SU-DHL-6 (cell line): ENCODE data around the gene KCTD11.
A peak's percentile ranks its signal among the peaks of the same experiment; 100 is the strongest.

Source experiments
- H2AFZ ChIP-seq: fragments of 200-600 bp; sonication (generic); 2 replicates; pipeline ENCODE4 v1.6.1; 2014; ENCODE audit warnings: low read depth, mild to moderate bottlenecking, moderate library complexity, mixed read lengths, antibody characterized with exemption, low read length; ENCODE audit not compliant: severe bottlenecking
- H3F3A ChIP-seq: fragments of 200-600 bp; shearing (Covaris generic); 2 replicates; pipeline ENCODE4 v1.6.0; 2016; ENCODE audit warnings: antibody characterized with exemption, mild to moderate bottlenecking; ENCODE audit not compliant: insufficient read depth
- H3K27ac ChIP-seq: fragments of 200-600 bp; sonication (generic); 2 replicates; pipeline ENCODE4 v1.5.1; 2016; ENCODE audit warnings: low read depth, mild to moderate bottlenecking, low read length, moderate library complexity, mixed read lengths
- H3K27me3 ChIP-seq: fragments of 200-600 bp; sonication (generic), shearing (Covaris generic); 2 replicates; pipeline ENCODE4 v1.6.0; 2014; ENCODE audit warnings: mild to moderate bottlenecking, low read length
- H3K36me3 ChIP-seq: fragments of 200-600 bp; sonication (generic); 2 replicates; pipeline ENCODE4 v1.6.1; 2014; ENCODE audit warnings: mild to moderate bottlenecking, low read length, mixed read lengths
- H3K4me2 ChIP-seq: fragments of 300-600, 200-600 bp; shearing (Covaris generic), sonication (generic); 2 replicates; pipeline ENCODE4 v1.6.0; 2014; ENCODE audit warnings: low read length, low read depth, mild to moderate bottlenecking; ENCODE audit not compliant: poor library complexity, severe bottlenecking
- H3K4me3 ChIP-seq: fragments of 200-600 bp; sonication (generic); 2 replicates; pipeline ENCODE4 v1.5.1; 2014; ENCODE audit warnings: antibody characterized with exemption, low read length, mild to moderate bottlenecking, mixed read lengths; ENCODE audit not compliant: insufficient read depth, poor library complexity, severe bottlenecking
- H3K79me2 ChIP-seq: fragments of 200-600 bp; sonication (generic); 2 replicates; pipeline ENCODE4 v1.6.1; 2014; ENCODE audit warnings: mild to moderate bottlenecking, low read length, moderate library complexity; ENCODE audit not compliant: insufficient read depth
- H3K9ac ChIP-seq: fragments of 200-600 bp; sonication (generic); 2 replicates; pipeline ENCODE4 v1.7.0; 2014; ENCODE audit warnings: mild to moderate bottlenecking, low read length
- H3K9me2 ChIP-seq: fragments of 200-600 bp; sonication (generic); replicated peaks from 2 replicates; pipeline ENCODE4 v1.6.1; 2014; ENCODE audit warnings: low read length; ENCODE audit not compliant: insufficient read depth
- H3K9me3 ChIP-seq: fragments of 200-600 bp; sonication (generic); 2 replicates; pipeline ENCODE4 v1.6.1; 2014; ENCODE audit warnings: low read length, mixed read lengths; ENCODE audit not compliant: insufficient read depth
- H4K20me1 ChIP-seq: fragments of 200-600 bp; sonication (generic); 2 replicates; pipeline ENCODE4 v1.6.1; 2014; ENCODE audit warnings: low read depth, mild to moderate bottlenecking, antibody characterized with exemption, low read length, moderate library complexity, mixed read lengths
- EZH2phosphoT487 ChIP-seq: fragments of 200-600 bp; sonication (generic), shearing (Covaris generic); conservative IDR thresholded peaks from 2 replicates; pipeline ENCODE4 v1.6.1; 2018; ENCODE audit warnings: mild to moderate bottlenecking, antibody characterized with exemption, low read length, moderate library complexity, mixed read lengths
- TF ChIP-seq, protein P1 (sequence below): fragments of 200-600 bp; sonication (generic); IDR thresholded peaks from one replicate; pipeline ENCODE4 v1.5.1; 2017; ENCODE audit warnings: antibody characterized with exemption, mild to moderate bottlenecking, low read length, moderate library complexity; ENCODE audit not compliant: insufficient read depth, poor library complexity, severe bottlenecking

The KCTD11 gene

GRCh38 chr17:7313890-7314718, 37.9 kb upstream of the KCTD11 start:
- peaks cover 49% of the 10 kb centered on the region for H3F3A ChIP-seq
- peaks cover 18% of the 10 kb centered on the region for H4K20me1 ChIP-seq
- H2AFZ ChIP-seq: no peak overlapping the region
- peak overlapping the region; percentile 89 for H3K4me3 ChIP-seq
- TF ChIP-seq EZH2phosphoT487: no peak
- TF ChIP-seq, protein P1, sequence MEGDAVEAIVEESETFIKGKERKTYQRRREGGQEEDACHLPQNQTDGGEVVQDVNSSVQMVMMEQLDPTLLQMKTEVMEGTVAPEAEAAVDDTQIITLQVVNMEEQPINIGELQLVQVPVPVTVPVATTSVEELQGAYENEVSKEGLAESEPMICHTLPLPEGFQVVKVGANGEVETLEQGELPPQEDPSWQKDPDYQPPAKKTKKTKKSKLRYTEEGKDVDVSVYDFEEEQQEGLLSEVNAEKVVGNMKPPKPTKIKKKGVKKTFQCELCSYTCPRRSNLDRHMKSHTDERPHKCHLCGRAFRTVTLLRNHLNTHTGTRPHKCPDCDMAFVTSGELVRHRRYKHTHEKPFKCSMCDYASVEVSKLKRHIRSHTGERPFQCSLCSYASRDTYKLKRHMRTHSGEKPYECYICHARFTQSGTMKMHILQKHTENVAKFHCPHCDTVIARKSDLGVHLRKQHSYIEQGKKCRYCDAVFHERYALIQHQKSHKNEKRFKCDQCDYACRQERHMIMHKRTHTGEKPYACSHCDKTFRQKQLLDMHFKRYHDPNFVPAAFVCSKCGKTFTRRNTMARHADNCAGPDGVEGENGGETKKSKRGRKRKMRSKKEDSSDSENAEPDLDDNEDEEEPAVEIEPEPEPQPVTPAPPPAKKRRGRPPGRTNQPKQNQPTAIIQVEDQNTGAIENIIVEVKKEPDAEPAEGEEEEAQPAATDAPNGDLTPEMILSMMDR: no peak
- peak overlapping the region; percentile 81 for H3K4me2 ChIP-seq
- H3K9me3 ChIP-seq: no peaks in the 10 kb centered on the region
- H3K9ac ChIP-seq: peak overlapping the region; percentile 83
- H3K36me3 ChIP-seq: peaks cover 19% of the 10 kb centered on the region
- H3K27ac ChIP-seq: peak overlapping the region; percentile 75
- peaks cover 27% of the 10 kb centered on the region for H3K79me2 ChIP-seq
- no peaks in the 10 kb centered on the region for H3K9me2 ChIP-seq
- H3K27me3 ChIP-seq: no peaks in the 10 kb centered on the region

DNA sequence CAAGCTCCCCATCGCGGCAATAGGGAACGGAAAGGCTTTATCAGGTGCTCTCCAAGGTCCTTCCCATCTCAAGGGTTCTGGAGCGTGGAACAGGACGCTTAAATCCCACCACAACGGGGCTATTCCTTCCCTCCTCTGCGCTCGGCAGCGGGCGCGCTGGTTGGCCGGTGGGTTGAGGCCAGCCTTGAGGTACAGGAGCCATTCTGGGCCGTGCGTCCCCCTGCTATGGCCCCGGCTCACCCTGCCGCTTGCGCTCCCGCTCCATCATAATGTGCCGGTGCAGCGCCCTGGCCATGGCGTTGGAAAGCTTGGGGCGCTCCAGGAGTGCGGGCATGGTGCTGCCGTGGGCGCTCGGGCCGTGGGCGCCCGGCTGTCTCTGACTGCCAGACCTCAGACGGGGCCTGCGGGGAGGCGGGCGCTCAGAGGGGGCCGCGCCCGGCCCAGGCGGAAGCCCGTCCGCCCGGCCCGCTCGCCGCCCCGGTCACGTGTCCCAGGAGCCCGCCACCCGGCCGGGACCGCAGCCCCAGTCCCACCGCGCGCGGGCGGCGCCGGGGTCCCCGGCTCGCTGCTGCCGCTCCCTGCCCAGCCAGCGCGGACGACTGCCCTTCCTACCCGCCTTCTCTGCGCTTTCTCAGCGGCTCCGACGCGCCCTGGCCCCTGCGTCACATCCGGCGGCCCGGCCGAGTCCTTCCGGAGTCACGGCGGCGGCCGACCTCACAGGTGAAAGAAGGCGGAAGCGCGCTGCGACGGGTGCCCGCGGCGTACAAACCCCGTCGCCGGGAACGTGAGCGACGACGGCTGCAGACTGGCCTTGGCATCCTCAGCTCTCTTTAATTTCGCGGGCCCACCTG, 37.0 kb upstream of the KCTD11 start, which contains the start of gene GPS2:
Gene GPS2, minus strand, starts transcription at position 642 of the 851 bp plus-strand sequence. Its CDS starts 308 bp downstream, at position 334.
- H3K4me2 ChIP-seq: peak within 1 kb of the TSS; percentile 81
- H3K27ac ChIP-seq: peak within 1 kb of the TSS; percentile 75
- no peaks in the 10 kb centered on the region for H3K9me2 ChIP-seq
- peak within 1 kb of the TSS; percentile 89 for H3K4me3 ChIP-seq
- H3F3A ChIP-seq: peaks cover 40% of the 10 kb centered on the region
- peak within 1 kb of the TSS; percentile 59 for H2AFZ ChIP-seq
- TF ChIP-seq, protein P1: no peak
- no peak for TF ChIP-seq EZH2phosphoT487
- no peaks in the 10 kb centered on the region for H3K27me3 ChIP-seq
- H3K79me2 ChIP-seq: peaks cover 19% of the 10 kb centered on the region
- peaks cover 11% of the 10 kb centered on the region for H3K36me3 ChIP-seq
- peaks cover 10% of the 10 kb centered on the region; the same call in 1 of the 2 replicates for H4K20me1 ChIP-seq
- no peaks in the 10 kb centered on the region for H3K9me3 ChIP-seq
- peak within 1 kb of the TSS; percentile 83 for H3K9ac ChIP-seq

DNA sequence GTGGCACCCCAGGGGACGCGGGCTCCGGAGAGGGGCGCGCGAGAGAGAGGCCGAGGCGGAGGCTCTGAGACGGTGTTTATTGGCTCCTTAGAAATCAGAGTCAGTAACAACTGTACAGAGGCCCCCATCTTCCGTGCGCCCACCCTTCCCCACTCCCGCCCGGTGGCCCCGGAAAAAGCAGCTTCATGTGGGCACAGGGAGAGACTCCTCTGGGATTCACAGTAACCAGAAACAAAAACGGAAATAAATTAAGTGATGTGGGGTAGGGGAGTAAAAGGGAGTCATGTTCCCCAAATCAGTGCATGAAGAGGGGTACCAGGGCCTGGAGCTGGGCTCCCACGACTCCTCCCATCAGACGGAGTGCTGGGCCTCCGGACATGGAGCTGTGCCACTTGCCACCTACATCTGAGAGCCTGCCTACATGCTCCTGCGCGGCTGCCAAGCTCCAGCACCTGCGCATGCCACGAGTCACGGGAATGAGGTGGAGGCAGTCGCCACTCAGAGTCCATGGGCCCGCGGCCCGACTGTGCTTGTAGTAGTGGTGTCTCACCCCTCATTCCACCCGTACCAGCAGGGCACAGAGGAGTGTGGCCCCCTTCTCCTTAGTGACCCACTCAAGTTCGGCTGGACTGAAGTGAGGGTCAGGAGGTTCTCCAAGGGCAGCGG, 36.3 kb upstream of the KCTD11 start:
- peaks cover 11% of the 10 kb centered on the region for H3K79me2 ChIP-seq
- peaks cover 3% of the 10 kb centered on the region for H3K36me3 ChIP-seq
- peak overlapping the region; percentile 59 for H2AFZ ChIP-seq
- H4K20me1 ChIP-seq: peaks cover 3% of the 10 kb centered on the region; the same call in 1 of the 2 replicates
- H3K9me3 ChIP-seq: no peaks in the 10 kb centered on the region
- peak overlapping the region; percentile 81 for H3K4me2 ChIP-seq
- peak overlapping the region; percentile 89 for H3K4me3 ChIP-seq
- peak overlapping the region; percentile 75 for H3K27ac ChIP-seq
- H3F3A ChIP-seq: peaks cover 33% of the 10 kb centered on the region
- no peaks in the 10 kb centered on the region for H3K27me3 ChIP-seq
- no peaks in the 10 kb centered on the region for H3K9me2 ChIP-seq
- TF ChIP-seq, protein P1: no peak
- peak overlapping the region; percentile 83 for H3K9ac ChIP-seq
